WTC11 (cell line): ENCODE data around the gene SVIL.

Experiments
- CTCF ChIP-seq: fragments of 200-600 bp; IDR thresholded peaks from 2 replicates; pipeline ENCODE4 v1.8.0; 2022; ENCODE audit warnings: antibody characterized with exemption
- PREB ChIP-seq: sonication (generic); formaldehyde crosslinking; IDR thresholded peaks from 2 replicates; pipeline ENCODE4 v1.8.1; 2022; ENCODE audit warnings: mild to moderate bottlenecking, missing genetic modification reagents, moderate library complexity, borderline replicate concordance

- TF ChIP-seq CTCF (no peak), PREB (no peak)
Measured at GRCh38 chr10:29448125-29448524, 186.6 kb downstream of the SVIL start.
